SK-N-SH treated with all-trans-retinoic acid at 6 μM for 48 hours (cell line): Measurements from ENCODE around the gene ANAPC2.

ENCODE experiments used
- ARNTL ChIP-seq: fragments of 450-650 bp; formaldehyde crosslinking; IDR thresholded peaks from 2 replicates; pipeline ENCODE4 v1.5.0; 2020; ENCODE audit warnings: low read depth, mild to moderate bottlenecking, moderate library complexity, borderline replicate concordance
- CREB5 ChIP-seq: fragments of 250-450 bp; sonication (Bioruptor Pico); IDR thresholded peaks from 2 replicates; pipeline ENCODE4 v1.5.1; 2020; ENCODE audit warnings: low read depth, mild to moderate bottlenecking, moderate library complexity
- CSRNP3 ChIP-seq: fragments of 250-450 bp; sonication (Bioruptor Pico); IDR thresholded peaks from 2 replicates; pipeline ENCODE4 v1.5.1; 2021; ENCODE audit warnings: mild to moderate bottlenecking, moderate library complexity
- GLIS3 ChIP-seq: fragments of 250-450 bp; sonication (Bioruptor Pico); IDR thresholded peaks from 2 replicates; pipeline ENCODE4 v1.5.0; 2020; ENCODE audit warnings: mild to moderate bottlenecking, moderate library complexity
- OSR1 ChIP-seq: fragments of 250-450 bp; sonication (Bioruptor Pico); IDR thresholded peaks from 2 replicates; pipeline ENCODE4 v1.8.0; 2022; ENCODE audit warnings: moderate library complexity, mild to moderate bottlenecking, inconsistent platforms
- PATZ1 ChIP-seq: fragments of 250-450 bp; sonication (Bioruptor Pico); IDR thresholded peaks from 2 replicates; pipeline ENCODE4 v1.8.0; 2020; ENCODE audit warnings: mild to moderate bottlenecking, moderate library complexity, borderline replicate concordance
- PPARA ChIP-seq: fragments of 250-450 bp; sonication (Bioruptor Pico); IDR thresholded peaks from 2 replicates; pipeline ENCODE4 v1.5.0; 2020; ENCODE audit warnings: mild to moderate bottlenecking, borderline replicate concordance
- RARB ChIP-seq: fragments of 250-450 bp; sonication (Bioruptor Pico); IDR thresholded peaks from 2 replicates; pipeline ENCODE4 v1.8.0; 2021; ENCODE audit warnings: mild to moderate bottlenecking, moderate library complexity
- TCF4 ChIP-seq: fragments of 250-450 bp; sonication (Bioruptor Pico); IDR thresholded peaks from 2 replicates; pipeline ENCODE4 v1.8.0; 2021; ENCODE audit warnings: mild to moderate bottlenecking, moderate library complexity, borderline replicate concordance
- TSHZ2 ChIP-seq: fragments of 250-450 bp; sonication (Bioruptor Pico); IDR thresholded peaks from 2 replicates; pipeline ENCODE4 v1.5.0; 2020; ENCODE audit warnings: mild to moderate bottlenecking, moderate library complexity
- ZFP3 ChIP-seq: fragments of 250-450 bp; sonication (Bioruptor Pico); IDR thresholded peaks from 2 replicates; pipeline ENCODE4 v1.5.0; 2020; ENCODE audit warnings: mild to moderate bottlenecking, moderate library complexity
- ZFP30 ChIP-seq: fragments of 450-650 bp; formaldehyde crosslinking; IDR thresholded peaks from 2 replicates; pipeline ENCODE4 v1.5.0; 2022; ENCODE audit warnings: mild to moderate bottlenecking, moderate library complexity
- ZNF565 ChIP-seq: fragments of 450-650 bp; formaldehyde crosslinking; conservative IDR thresholded peaks from 2 replicates; pipeline ENCODE4 v1.5.0; 2020; ENCODE audit warnings: low read depth, mild to moderate bottlenecking, moderate library complexity
- ZNF8 ChIP-seq: fragments of 450-650 bp; formaldehyde crosslinking; IDR thresholded peaks from 2 replicates; pipeline ENCODE4 v1.5.0; 2020; ENCODE audit warnings: mild to moderate bottlenecking, moderate library complexity

- TF ChIP-seq TCF4 (CRISPR knock-in tag) (no peak), PPARA (CRISPR knock-in tag) (no peak), CREB5 (CRISPR knock-in tag) (no peak), RARB (no peak), PATZ1 (no peak), ZFP3 (no peak), ZNF8 (CRISPR knock-in tag) (no peak), CSRNP3 (CRISPR knock-in tag) (no peak), ZFP30 (no peak), ZNF565 (no peak), GLIS3 (CRISPR knock-in tag) (no peak), ARNTL (CRISPR knock-in tag) (no peak), TSHZ2 (CRISPR knock-in tag) (no peak), OSR1 (no peak)
Observed at GRCh38 chr9:137147793-137148160, 40.6 kb downstream of the ANAPC2 start.
